ENCODE measurements around the gene BUD31.
"Not testable (repeated sequence)": the region's sequence is repeated elsewhere in the genome, so short reads cannot be mapped to it uniquely, and the experiment has no call there.

The BUD31 gene

GRCh38 chr7:99398891-99399445, 9.8 kb upstream of the BUD31 start:
- no peak for DNase-seq (ENCODE audit: low read depth in 2 of 2)

- DNase-seq (ENCODE audit: low read depth in 2 of 2) = no peak
Measured at GRCh38 chr7:99399597-99399996, 9.2 kb upstream of the BUD31 start.

- no peak for DNase-seq (ENCODE audit: low read depth in 2 of 2)
Measured at GRCh38 chr7:99402854-99403253, 5.9 kb upstream of the BUD31 start.

- no peak for DNase-seq (ENCODE audit: low read depth in 2 of 2)
Measured at GRCh38 chr7:99403764-99404163, 5.0 kb upstream of the BUD31 start.

GRCh38 chr7:99404235-99404976, 4.4 kb upstream of the BUD31 start:
- DNase-seq (ENCODE audit: low read depth in 2 of 2) = no peak

GRCh38 chr7:99404977-99405320, 3.8 kb upstream of the BUD31 start:
- no peak for DNase-seq (ENCODE audit: low read depth in 2 of 2)

- DNase-seq (ENCODE audit: low read depth in 2 of 2) = no peak
Measured at GRCh38 chr7:99406557-99406956, 2.2 kb upstream of the BUD31 start.

GRCh38 chr7:99407872-99408378, 844 bp upstream of the BUD31 start:
- DNase-seq (ENCODE audit: low read depth in 2 of 2) = peak in 1 of 2 donors; percentile 6

GRCh38 chr7:99409192-99409572, 413 bp downstream of the BUD31 start:
- DNase-seq (ENCODE audit: low read depth in 2 of 2) = no peak

GRCh38 chr7:99409806-99410205, 1.0 kb downstream of the BUD31 start:
- no peak for DNase-seq (ENCODE audit: low read depth in 2 of 2)

- no peak for DNase-seq (ENCODE audit: low read depth in 2 of 2)
Measured at GRCh38 chr7:99410635-99411034, 1.9 kb downstream of the BUD31 start.

- DNase-seq (ENCODE audit: low read depth in 2 of 2) = not testable (repeated sequence)
Measured at GRCh38 chr7:99415513-99416127, 6.9 kb downstream of the BUD31 start.

GRCh38 chr7:99418260-99418659, 9.5 kb downstream of the BUD31 start:
- no peak for DNase-seq (ENCODE audit: low read depth in 2 of 2)

GRCh38 chr7:99419323-99420021, 10.7 kb downstream of the BUD31 start:
- no peak for DNase-seq (ENCODE audit: low read depth in 2 of 2)

- DNase-seq (ENCODE audit: low read depth in 2 of 2) = no peak
Measured at GRCh38 chr7:99420213-99420612, 11.4 kb downstream of the BUD31 start.

- DNase-seq (ENCODE audit: low read depth in 2 of 2) = no peak
Measured at GRCh38 chr7:99420986-99421385, 12.2 kb downstream of the BUD31 start.

GRCh38 chr7:99422186-99422585, 13.4 kb downstream of the BUD31 start:
- DNase-seq (ENCODE audit: low read depth in 2 of 2) = no peak

- DNase-seq (ENCODE audit: low read depth in 2 of 2) = no peak
Measured at GRCh38 chr7:99422625-99423024, 13.9 kb downstream of the BUD31 start.

- DNase-seq (ENCODE audit: low read depth in 2 of 2) = no peak
Measured at GRCh38 chr7:99424932-99425730, 16.4 kb downstream of the BUD31 start.

GRCh38 chr7:99428972-99429566, 20.3 kb downstream of the BUD31 start:
- DNase-seq (ENCODE audit: low read depth in 2 of 2) = no peak

- no peak for DNase-seq (ENCODE audit: low read depth in 2 of 2)
Measured at GRCh38 chr7:99429756-99430155, 21.0 kb downstream of the BUD31 start.
